Measurements from ENCODE around the gene CPNE2. TPM values are rescaled to one million over a fixed set of nuclear protein-coding genes. Genes with fewer than 3 reads are reported as not detected.
"Not testable (repeated sequence)": the region's sequence is repeated elsewhere in the genome, so short reads cannot be mapped to it uniquely, and the experiment has no call there.

CPNE2 gene
- total and polyA plus RNA-seq, 5 donors from 2014 or later: 15.3 to 54.7 (median 42.7) TPM

- H3K4me1 Mint-ChIP-seq; H3K9me3 Mint-ChIP-seq; H3K4me1 ChIP-seq (ENCODE audit: control insufficient read depth, insufficient read depth, low read length, poor library complexity, severe bottlenecking); ATAC-seq (ENCODE audit: low read depth in 2 of 2); H3K27me3 Mint-ChIP-seq; H3K4me3 ChIP-seq (ENCODE audit: low read depth, low read length); H3K27ac ChIP-seq (ENCODE audit: insufficient read depth, low read length, poor library complexity, severe bottlenecking); H3K9me3 ChIP-seq (ENCODE audit: control insufficient read depth in 2 of 2, low read length in 2 of 2); DNase-seq; H3K4me3 Mint-ChIP-seq; H3K27me3 ChIP-seq (ENCODE audit: control insufficient read depth, insufficient read depth, low read length): not testable (repeated sequence)
- peak overlapping the region in 1 of 3 donors; percentile 55 for H3K27ac Mint-ChIP-seq
- H3K36me3 ChIP-seq (ENCODE audit: control insufficient read depth, insufficient read depth, low read length): peaks cover 81% of the 10 kb centered on the region
- peaks cover 29% of the 10 kb centered on the region for H3K36me3 Mint-ChIP-seq
These were observed 21.2 kb upstream of the CPNE2 start for GRCh38 chr16:57071081-57071732.

- peaks cover 33% of the 10 kb centered on the region for H3K36me3 Mint-ChIP-seq
- H3K9me3 Mint-ChIP-seq: peaks cover 0 to 2% (median 0%) of the 10 kb centered on the region in 7 donors
- no peaks in the 10 kb centered on the region for H3K9me3 ChIP-seq (ENCODE audit: control insufficient read depth in 2 of 2, low read length in 2 of 2)
- no peak overlapping the region for H3K27ac ChIP-seq (ENCODE audit: insufficient read depth, low read length, poor library complexity, severe bottlenecking)
- peaks cover 0 to 10% (median 7%) of the 10 kb centered on the region in 4 donors for H3K4me1 Mint-ChIP-seq
- H3K4me3 Mint-ChIP-seq: no peak overlapping the region
- no peaks in the 10 kb centered on the region for H3K27me3 Mint-ChIP-seq
- no peak overlapping the region for H3K4me3 ChIP-seq (ENCODE audit: low read depth, low read length)
- H3K36me3 ChIP-seq (ENCODE audit: control insufficient read depth, insufficient read depth, low read length): peaks cover 86% of the 10 kb centered on the region
- ATAC-seq (ENCODE audit: low read depth in 2 of 2) (no peak), DNase-seq (no peak)
- H3K4me1 ChIP-seq (ENCODE audit: control insufficient read depth, insufficient read depth, low read length, poor library complexity, severe bottlenecking): no peaks in the 10 kb centered on the region
- peak overlapping the region in 2 of 3 donors; percentile 45 to 63 for H3K27ac Mint-ChIP-seq
- H3K27me3 ChIP-seq (ENCODE audit: control insufficient read depth, insufficient read depth, low read length): no peaks in the 10 kb centered on the region
These were observed 20.4 kb upstream of the CPNE2 start for GRCh38 chr16:57071831-57072582.

- no peaks in the 10 kb centered on the region for H3K27me3 Mint-ChIP-seq
- H3K4me3 ChIP-seq (ENCODE audit: low read depth, low read length): no peak overlapping the region
- no peaks in the 10 kb centered on the region for H3K9me3 ChIP-seq (ENCODE audit: control insufficient read depth in 2 of 2, low read length in 2 of 2)
- no peak overlapping the region for H3K4me3 Mint-ChIP-seq
- peaks cover 29% of the 10 kb centered on the region for H3K36me3 Mint-ChIP-seq
- H3K27ac Mint-ChIP-seq: peak overlapping the region; percentile 58 to 90 (median 63)
- DNase-seq: no peak
- no peaks in the 10 kb centered on the region for H3K27me3 ChIP-seq (ENCODE audit: control insufficient read depth, insufficient read depth, low read length)
- no peaks in the 10 kb centered on the region for H3K9me3 Mint-ChIP-seq
- H3K27ac ChIP-seq (ENCODE audit: insufficient read depth, low read length, poor library complexity, severe bottlenecking): no peak overlapping the region
- peaks cover 0 to 10% (median 7%) of the 10 kb centered on the region in 4 donors for H3K4me1 Mint-ChIP-seq
- peaks cover 85% of the 10 kb centered on the region for H3K36me3 ChIP-seq (ENCODE audit: control insufficient read depth, insufficient read depth, low read length)
- H3K4me1 ChIP-seq (ENCODE audit: control insufficient read depth, insufficient read depth, low read length, poor library complexity, severe bottlenecking): no peaks in the 10 kb centered on the region
- ATAC-seq (ENCODE audit: low read depth in 2 of 2): no peak
These were observed 19.6 kb upstream of the CPNE2 start for GRCh38 chr16:57072616-57073275.

- Mint-ChIP-seq H3K4me3 (no peak overlapping the region), H3K27me3 (no peaks in the 10 kb centered on the region), H3K36me3 (peaks cover 31% of the 10 kb centered on the region), H3K27ac (no peak overlapping the region), H3K4me1 (peaks cover 0 to 5% (median 1%) of the 10 kb centered on the region in 4 donors), H3K9me3 (no peaks in the 10 kb centered on the region)
- Histone ChIP-seq H3K27ac (ENCODE audit: insufficient read depth, low read length, poor library complexity, severe bottlenecking) (no peak overlapping the region), H3K9me3 (ENCODE audit: control insufficient read depth in 2 of 2, low read length in 2 of 2) (no peaks in the 10 kb centered on the region), H3K36me3 (ENCODE audit: control insufficient read depth, insufficient read depth, low read length) (peaks cover 93% of the 10 kb centered on the region), H3K4me1 (ENCODE audit: control insufficient read depth, insufficient read depth, low read length, poor library complexity, severe bottlenecking) (no peaks in the 10 kb centered on the region), H3K27me3 (ENCODE audit: control insufficient read depth, insufficient read depth, low read length) (no peaks in the 10 kb centered on the region), H3K4me3 (ENCODE audit: low read depth, low read length) (no peak overlapping the region)
- DNase-seq: no peak
- ATAC-seq (ENCODE audit: low read depth in 2 of 2): no peak
These were observed 14.7 kb upstream of the CPNE2 start for GRCh38 chr16:57077714-57078113.

- H3K9me3 ChIP-seq (ENCODE audit: control insufficient read depth in 2 of 2, low read length in 2 of 2): no peaks in the 10 kb centered on the region
- H3K36me3 ChIP-seq (ENCODE audit: control insufficient read depth, insufficient read depth, low read length): peaks cover 67% of the 10 kb centered on the region
- Mint-ChIP-seq H3K9me3 (no peaks in the 10 kb centered on the region), H3K4me3 (no peak overlapping the region), H3K27ac (no peak overlapping the region), H3K36me3 (peaks cover 16% of the 10 kb centered on the region), H3K27me3 (no peaks in the 10 kb centered on the region), H3K4me1 (peaks cover 0 to 19% (median 13%) of the 10 kb centered on the region in 4 donors)
- no peak overlapping the region for H3K4me3 ChIP-seq (ENCODE audit: low read depth, low read length)
- peaks cover 17% of the 10 kb centered on the region for H3K4me1 ChIP-seq (ENCODE audit: control insufficient read depth, insufficient read depth, low read length, poor library complexity, severe bottlenecking)
- ATAC-seq (ENCODE audit: low read depth in 2 of 2) (no peak), DNase-seq (no peak)
- no peaks in the 10 kb centered on the region for H3K27me3 ChIP-seq (ENCODE audit: control insufficient read depth, insufficient read depth, low read length)
- no peak overlapping the region for H3K27ac ChIP-seq (ENCODE audit: insufficient read depth, low read length, poor library complexity, severe bottlenecking)
These were observed 10.6 kb upstream of the CPNE2 start for GRCh38 chr16:57081744-57082143.

GRCh38 chr16:57082664-57083063 lies 9.7 kb upstream of the CPNE2 start:
- no peak for ATAC-seq (ENCODE audit: low read depth in 2 of 2)
- peaks cover 59% of the 10 kb centered on the region for H3K36me3 ChIP-seq (ENCODE audit: control insufficient read depth, insufficient read depth, low read length)
- H3K4me3 Mint-ChIP-seq: peak overlapping the region in 1 of 4 donors; percentile 58

GRCh38 chr16:57083485-57084126 lies 8.8 kb upstream of the CPNE2 start:
- H3K4me1 ChIP-seq (ENCODE audit: control insufficient read depth, insufficient read depth, low read length, poor library complexity, severe bottlenecking): peaks cover 17% of the 10 kb centered on the region
- Mint-ChIP-seq H3K4me1 (peaks cover 0 to 19% (median 12%) of the 10 kb centered on the region in 4 donors), H3K27me3 (peaks cover 8% of the 10 kb centered on the region), H3K9me3 (no peaks in the 10 kb centered on the region), H3K27ac (peak overlapping the region; percentile 69 to 89 (median 88)), H3K36me3 (peaks cover 13% of the 10 kb centered on the region), H3K4me3 (peak overlapping the region in 2 of 4 donors; percentile 35 to 58)
- peaks cover 50% of the 10 kb centered on the region for H3K36me3 ChIP-seq (ENCODE audit: control insufficient read depth, insufficient read depth, low read length)
- H3K4me3 ChIP-seq (ENCODE audit: low read depth, low read length): no peak overlapping the region
- no peaks in the 10 kb centered on the region for H3K27me3 ChIP-seq (ENCODE audit: control insufficient read depth, insufficient read depth, low read length)
- peak overlapping the region; percentile 74 for H3K27ac ChIP-seq (ENCODE audit: insufficient read depth, low read length, poor library complexity, severe bottlenecking)
- DNase-seq: no peak
- ATAC-seq (ENCODE audit: low read depth in 2 of 2): peak in 1 of 2 donors; percentile 8
- H3K9me3 ChIP-seq (ENCODE audit: control insufficient read depth in 2 of 2, low read length in 2 of 2): no peaks in the 10 kb centered on the region

More at GRCh38 chr16:57082664-57083063, 9.7 kb upstream of the CPNE2 start:
- peaks cover 4% of the 10 kb centered on the region for H3K27me3 Mint-ChIP-seq
- Histone ChIP-seq H3K27me3 (ENCODE audit: control insufficient read depth, insufficient read depth, low read length) (no peaks in the 10 kb centered on the region), H3K4me1 (ENCODE audit: control insufficient read depth, insufficient read depth, low read length, poor library complexity, severe bottlenecking) (peaks cover 17% of the 10 kb centered on the region), H3K4me3 (ENCODE audit: low read depth, low read length) (no peak overlapping the region), H3K9me3 (ENCODE audit: control insufficient read depth in 2 of 2, low read length in 2 of 2) (no peaks in the 10 kb centered on the region), H3K27ac (ENCODE audit: insufficient read depth, low read length, poor library complexity, severe bottlenecking) (peak overlapping the region; percentile 74)
- peaks cover 0 to 19% (median 12%) of the 10 kb centered on the region in 4 donors for H3K4me1 Mint-ChIP-seq
- H3K9me3 Mint-ChIP-seq: no peaks in the 10 kb centered on the region
- DNase-seq: no peak
- peak overlapping the region in 1 of 3 donors; percentile 88 for H3K27ac Mint-ChIP-seq
- H3K36me3 Mint-ChIP-seq: peaks cover 13% of the 10 kb centered on the region
